Measurements from ENCODE around the gene PRKCI. TPM values are rescaled to one million over a fixed set of nuclear protein-coding genes. Genes with fewer than 3 reads are reported as not detected.
"Not testable (repeated sequence)": the region's sequence is repeated elsewhere in the genome, so short reads cannot be mapped to it uniquely, and the experiment has no call there.

PRKCI gene
- total and polyA plus RNA-seq, 2 donors (not counting 1 experiment from before 2014, with no cell fraction given): 1.8 to 11.1 TPM

DNA sequence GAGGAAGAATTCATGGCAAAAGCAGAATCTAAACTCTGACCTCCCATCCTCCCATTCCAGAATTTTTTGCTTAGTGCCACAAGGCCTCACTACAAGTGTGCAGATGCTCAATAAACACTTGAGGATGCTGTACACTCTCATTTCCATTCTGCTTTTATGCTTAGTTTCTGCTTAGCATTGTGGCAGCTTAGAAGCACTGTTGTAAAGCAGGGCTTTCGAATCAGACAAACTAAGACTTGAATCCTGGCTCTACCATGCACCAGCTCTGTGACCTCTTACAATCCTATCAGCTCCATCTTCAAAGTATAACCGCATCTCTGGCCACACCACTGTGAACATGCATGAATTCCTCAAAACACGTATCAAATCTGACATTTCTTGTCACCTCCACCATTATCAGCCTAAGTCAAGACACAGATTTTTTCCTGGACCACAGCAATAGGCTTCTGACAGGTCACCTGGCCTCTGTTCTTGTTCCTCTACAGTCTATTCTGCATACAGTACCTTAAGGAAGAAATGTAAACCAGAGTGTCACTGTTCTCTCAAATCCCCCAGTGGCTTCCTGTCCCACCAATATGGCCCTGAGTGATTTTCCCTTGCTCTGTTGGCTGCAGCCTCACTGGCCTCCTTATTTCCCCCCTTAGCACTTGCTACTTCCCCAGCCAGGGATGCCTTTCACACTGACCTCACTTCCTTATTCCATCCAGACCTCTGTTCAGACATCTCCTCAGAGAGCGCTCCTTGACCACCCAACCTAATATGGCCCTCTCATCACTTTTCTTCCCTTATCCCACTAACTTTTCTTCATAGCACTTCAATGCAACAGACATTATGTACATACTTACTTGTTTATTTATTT lies 32.6 kb upstream of the PRKCI start:
- intact Hi-C loops (cut with micrococcal nuclease): loop anchor here (2.0 to 10.0 kb wide), 2 partner anchors 325 to 623 kb away; partner anchors contain the start of gene LRRC31
- TF ChIP-seq, protein P1, sequence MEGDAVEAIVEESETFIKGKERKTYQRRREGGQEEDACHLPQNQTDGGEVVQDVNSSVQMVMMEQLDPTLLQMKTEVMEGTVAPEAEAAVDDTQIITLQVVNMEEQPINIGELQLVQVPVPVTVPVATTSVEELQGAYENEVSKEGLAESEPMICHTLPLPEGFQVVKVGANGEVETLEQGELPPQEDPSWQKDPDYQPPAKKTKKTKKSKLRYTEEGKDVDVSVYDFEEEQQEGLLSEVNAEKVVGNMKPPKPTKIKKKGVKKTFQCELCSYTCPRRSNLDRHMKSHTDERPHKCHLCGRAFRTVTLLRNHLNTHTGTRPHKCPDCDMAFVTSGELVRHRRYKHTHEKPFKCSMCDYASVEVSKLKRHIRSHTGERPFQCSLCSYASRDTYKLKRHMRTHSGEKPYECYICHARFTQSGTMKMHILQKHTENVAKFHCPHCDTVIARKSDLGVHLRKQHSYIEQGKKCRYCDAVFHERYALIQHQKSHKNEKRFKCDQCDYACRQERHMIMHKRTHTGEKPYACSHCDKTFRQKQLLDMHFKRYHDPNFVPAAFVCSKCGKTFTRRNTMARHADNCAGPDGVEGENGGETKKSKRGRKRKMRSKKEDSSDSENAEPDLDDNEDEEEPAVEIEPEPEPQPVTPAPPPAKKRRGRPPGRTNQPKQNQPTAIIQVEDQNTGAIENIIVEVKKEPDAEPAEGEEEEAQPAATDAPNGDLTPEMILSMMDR (IDR thresholded peaks at IDR 0.05): peak; percentile 30
- TF ChIP-seq EZH2 (IDR thresholded peaks at IDR 0.05; ENCODE audit: borderline replicate concordance, insufficient read depth, low read depth, low read length, poor library complexity, severe bottlenecking): no peak
- Histone ChIP-seq H3K27me3 (replicated peaks in 1 of 4; ENCODE audit: control extremely low read depth in 1 of 4, control insufficient read depth in 3 of 4, insufficient read depth in 4 of 4, low read length in 3 of 4) (no peaks in the 10 kb centered on the region), H3K4me1 (ENCODE audit: control insufficient read depth in 2 of 2, insufficient read depth in 2 of 2, low read length in 2 of 2) (peaks cover 0 to 7% of the 10 kb centered on the region in 2 donors), H4K20me1 (ENCODE audit: control insufficient read depth, insufficient read depth, low read length, poor library complexity, severe bottlenecking) (no peaks in the 10 kb centered on the region), H3K4me2 (replicated peaks; ENCODE audit: low read depth, low read length, poor library complexity, severe bottlenecking) (peak overlapping the region; percentile 18), H2AFZ (ENCODE audit: insufficient read depth, low read depth, low read length, poor library complexity, severe bottlenecking) (peak overlapping the region; percentile 18), H3K79me2 (ENCODE audit: control insufficient read depth, insufficient read depth, low read length) (no peaks in the 10 kb centered on the region), H3K27ac (ENCODE audit: low read length in 2 of 2) (no peak overlapping the region), H3K9ac (ENCODE audit: low read length) (no peak overlapping the region), H3K36me3 (replicated peaks in 1 of 2; ENCODE audit: control extremely low read depth in 1 of 2, control insufficient read depth in 1 of 2, extremely low read depth in 1 of 2, insufficient read depth in 2 of 2, low read length in 1 of 2) (no peaks in the 10 kb centered on the region), H3K4me3 (ENCODE audit: control extremely low read depth in 1 of 5, extremely low read depth in 1 of 5, insufficient read depth in 1 of 5, low read depth in 2 of 5, low read length in 4 of 5) (no peak overlapping the region), H3K9me3 (ENCODE audit: control extremely low read depth in 1 of 3, control insufficient read depth in 2 of 3, insufficient read depth in 1 of 3, low read length in 2 of 3) (peaks cover 0 to 5% (median 0%) of the 10 kb centered on the region in 3 donors)
- no peak overlapping the region for H3K4me3 Mint-ChIP-seq
- ChIA-PET CTCF (interaction anchor here (0.6 to 2.6 kb wide), 14 partner anchors 10 to 623 kb away, joined by 3 to 8 read pairs (median 4); no protein-coding TSS in a partner anchor), POLR2A (interaction anchor here (0.6 kb wide), 1 partner anchor 15 kb away, joined by 5 read pairs; no protein-coding TSS in a partner anchor)
- H3K27me3 Mint-ChIP-seq: no peaks in the 10 kb centered on the region
- H3K9me3 Mint-ChIP-seq (ENCODE audit: insufficient read depth): no peaks in the 10 kb centered on the region
- no peak for DNase-seq
- ATAC-seq (ENCODE audit: low read depth): no peak
- H3K27ac Mint-ChIP-seq: no peak overlapping the region
- H3K4me1 Mint-ChIP-seq: peaks cover 12% of the 10 kb centered on the region
- WGBS (ENCODE audit: insufficient coverage): 88% methylated on average over 4 of the region's 4 CpGs

DNA sequence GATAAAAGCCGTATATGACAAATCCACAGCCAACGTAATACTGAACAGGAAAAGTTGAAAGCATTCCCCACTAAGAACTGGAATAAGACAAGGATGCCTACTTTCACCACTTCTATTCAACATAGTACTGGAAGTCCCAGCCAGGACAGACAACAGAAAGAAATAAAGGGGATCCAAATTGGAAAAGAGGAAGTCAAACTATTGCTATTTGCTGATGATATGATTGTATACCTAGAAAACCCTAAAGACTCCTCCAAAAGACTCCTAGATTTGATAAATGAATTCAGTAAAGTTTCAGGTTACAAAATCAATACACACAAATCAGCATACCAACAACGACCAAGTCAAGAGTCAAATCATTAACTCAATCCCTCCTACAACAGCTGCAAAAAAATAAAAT lies 26.5 kb upstream of the PRKCI start:
- H3K27ac Mint-ChIP-seq; H3K9me3 Mint-ChIP-seq (ENCODE audit: insufficient read depth); H3K4me3 ChIP-seq (ENCODE audit: control extremely low read depth in 1 of 5, extremely low read depth in 1 of 5, insufficient read depth in 1 of 5, low read depth in 2 of 5, low read length in 4 of 5); intact Hi-C loops (cut with micrococcal nuclease); H3K27me3 ChIP-seq (replicated peaks in 1 of 4; ENCODE audit: control extremely low read depth in 1 of 4, control insufficient read depth in 3 of 4, insufficient read depth in 4 of 4, low read length in 3 of 4); DNase-seq; H4K20me1 ChIP-seq (ENCODE audit: control insufficient read depth, insufficient read depth, low read length, poor library complexity, severe bottlenecking); H3K4me3 Mint-ChIP-seq; H3K36me3 ChIP-seq (replicated peaks in 1 of 2; ENCODE audit: control extremely low read depth in 1 of 2, control insufficient read depth in 1 of 2, extremely low read depth in 1 of 2, insufficient read depth in 2 of 2, low read length in 1 of 2); H3K79me2 ChIP-seq (ENCODE audit: control insufficient read depth, insufficient read depth, low read length); H3K27ac ChIP-seq (ENCODE audit: low read length in 2 of 2); H3K27me3 Mint-ChIP-seq; H2AFZ ChIP-seq (ENCODE audit: insufficient read depth, low read depth, low read length, poor library complexity, severe bottlenecking); H3K9ac ChIP-seq (ENCODE audit: low read length); H3K4me2 ChIP-seq (replicated peaks; ENCODE audit: low read depth, low read length, poor library complexity, severe bottlenecking); POLR2A ChIA-PET; ATAC-seq (ENCODE audit: low read depth); H3K4me1 ChIP-seq (ENCODE audit: control insufficient read depth in 2 of 2, insufficient read depth in 2 of 2, low read length in 2 of 2); H3K4me1 Mint-ChIP-seq; H3K9me3 ChIP-seq (ENCODE audit: control extremely low read depth in 1 of 3, control insufficient read depth in 2 of 3, insufficient read depth in 1 of 3, low read length in 2 of 3): not testable (repeated sequence)
- CTCF ChIA-PET: interaction anchor here (0.6 kb wide), 1 partner anchor 23 kb away, joined by 4 read pairs; no protein-coding TSS in a partner anchor
- WGBS (ENCODE audit: insufficient coverage): 100% methylated on average over 2 of the region's 3 CpGs
